H1 (cell line): ENCODE data around the gene MATR3. TPM values are rescaled to one million over a fixed set of nuclear protein-coding genes. Genes with fewer than 3 reads are reported as not detected.

Experiments
- CTCF ChIA-PET: fragments of 300-600 bp; sonication (Branson Sonifier 250); formaldehyde crosslinking; loops from one replicate; lab custom pipeline; 2021; ENCODE audit not compliant: partially characterized antibody; lab: Charles Lee
- POLR2A ChIA-PET: fragments of 300-600 bp; sonication (Branson Sonifier 250); formaldehyde crosslinking; loops from one replicate; lab custom pipeline; 2021; ENCODE audit warnings: inconsistent platforms; ENCODE audit not compliant: partially characterized antibody; lab: Charles Lee
- DNase-seq, 2 experiments: peaks; one replicate each; pipeline versions ENCODE4 v3.0.0 to v3.0.0-alpha.2; 2010 to 2022; ENCODE audit warnings: low spot score in 2 of 2, low read depth in 1 of 2, mixed read lengths in 1 of 2
- FAIRE-seq: peaks from 2 replicates; lab custom pipeline; 2011; peaks lifted over from hg19 to GRCh38; lab: Jason Lieb, UNC
- H2AFZ ChIP-seq: 2 replicates; pipeline ENCODE4 v1.8.1; 2012; ENCODE audit warnings: low read length, inconsistent platforms
- H2AK5ac ChIP-seq: 2 replicates; pipeline ENCODE4 v1.6.1; 2013; ENCODE audit warnings: low read depth, low read length
- H2BK120ac ChIP-seq: replicated peaks from 2 replicates; pipeline ENCODE3; 2013; ENCODE audit warnings: low read depth, low read length, inconsistent platforms
- H2BK12ac ChIP-seq: 2 replicates; pipeline ENCODE4 v1.6.1; 2013; ENCODE audit warnings: low read depth, low read length
- H2BK15ac ChIP-seq: 2 replicates; pipeline ENCODE4 v1.6.1; 2013; ENCODE audit warnings: low read length
- H2BK20ac ChIP-seq: 2 replicates; pipeline ENCODE4 v1.6.1; 2013; ENCODE audit warnings: low read length
- H2BK5ac ChIP-seq: 2 replicates; pipeline ENCODE4 v1.6.1; 2013; ENCODE audit warnings: low read depth, low read length
- H3K14ac ChIP-seq: 2 replicates; pipeline ENCODE4 v1.6.1; 2013; ENCODE audit warnings: inconsistent platforms; ENCODE audit not compliant: insufficient read length
- H3K18ac ChIP-seq: 2 replicates; pipeline ENCODE4 v1.6.1; 2013; ENCODE audit warnings: low read length; ENCODE audit errors: extremely low read depth
- H3K23ac ChIP-seq: 2 replicates; pipeline ENCODE4 v1.6.1; 2013; ENCODE audit warnings: inconsistent platforms; ENCODE audit not compliant: insufficient read length
- H3K23me2 ChIP-seq: 2 replicates; pipeline ENCODE4 v1.6.1; 2013; ENCODE audit warnings: low read depth, low read length
- H3K27ac ChIP-seq: 2 replicates; pipeline ENCODE4 v1.6.1; 2011; ENCODE audit warnings: low read depth, low read length, inconsistent platforms
- H3K27me3 ChIP-seq, 4 experiments: replicated peaks in 1 of 4; 1 replicate in 1 of 4; 2 replicates in 3 of 4; pipeline versions ENCODE4 v1.6.1 to v1.8.1; 2011 to 2013; ENCODE audit warnings: low read length in 3 of 4, mild to moderate bottlenecking in 3 of 4, inconsistent platforms in 2 of 4, mixed read lengths in 2 of 4, moderate library complexity in 1 of 4; ENCODE audit not compliant: control insufficient read depth in 3 of 4, insufficient read depth in 3 of 4; ENCODE audit errors: extremely low read depth in 1 of 4
- H3K36me3 ChIP-seq, 4 experiments: 2 replicates each; pipeline versions ENCODE4 v1.6.1 to v1.8.1; 2011 to 2013; ENCODE audit warnings: mild to moderate bottlenecking in 4 of 4, low read length in 3 of 4, moderate library complexity in 2 of 4, control low read depth in 1 of 4, inconsistent platforms in 1 of 4; ENCODE audit not compliant: insufficient read depth in 4 of 4, control insufficient read depth in 2 of 4
- H3K4ac ChIP-seq: replicated peaks from 2 replicates; pipeline ENCODE3; 2013; ENCODE audit warnings: low read length, low read depth, mixed read lengths, inconsistent platforms; ENCODE audit not compliant: insufficient read length
- H3K4me1 ChIP-seq, 4 experiments: replicated peaks in 1 of 4; 1 replicate in 1 of 4; 2 replicates in 3 of 4; pipeline versions ENCODE4 v1.6.1 to v1.8.1; 2011 to 2013; ENCODE audit warnings: low read length in 3 of 4, inconsistent platforms in 2 of 4, mixed read lengths in 1 of 4; ENCODE audit not compliant: insufficient read depth in 4 of 4, control insufficient read depth in 3 of 4
- H3K4me2 ChIP-seq, 2 experiments: 2 replicates each; pipeline versions ENCODE4 v1.6.1 to v1.8.1; 2011 to 2013; ENCODE audit warnings: low read depth in 2 of 2, low read length in 2 of 2, control low read depth in 1 of 2, inconsistent platforms in 1 of 2, mild to moderate bottlenecking in 1 of 2; ENCODE audit not compliant: insufficient read depth in 1 of 2
- H3K4me3 ChIP-seq, 4 experiments: fragments of 200-600, 300-600 bp in 1 of 4; sonication (generic), shearing (Covaris generic), sonication (Bioruptor Twin) in 1 of 4; 2 replicates each; pipeline versions ENCODE4 v1.5.1 to v1.8.1; 2011 to 2016; ENCODE audit warnings: low read length in 4 of 4, low read depth in 3 of 4, control low read depth in 2 of 4, inconsistent platforms in 2 of 4, mild to moderate bottlenecking in 2 of 4, mixed read lengths in 1 of 4, moderate library complexity in 1 of 4; ENCODE audit not compliant: insufficient read depth in 2 of 4; ENCODE audit errors: extremely low read depth in 1 of 4
- H3K56ac ChIP-seq: replicated peaks from 2 replicates; pipeline ENCODE3; 2013; ENCODE audit warnings: low read depth, mild to moderate bottlenecking, mixed read lengths, low read length, inconsistent platforms; ENCODE audit not compliant: insufficient read length
- H3K79me1 ChIP-seq: 2 replicates; pipeline ENCODE4 v1.6.1; 2013; ENCODE audit warnings: low read depth, low read length, control low read depth
- H3K79me2 ChIP-seq, 2 experiments: 2 replicates each; pipeline versions ENCODE4 v1.6.1 to v1.8.1; 2012 to 2013; ENCODE audit warnings: low read length in 2 of 2, mild to moderate bottlenecking in 2 of 2, inconsistent platforms in 1 of 2; ENCODE audit not compliant: insufficient read depth in 2 of 2, control insufficient read depth in 1 of 2
- H3K9ac ChIP-seq, 4 experiments: replicated peaks in 1 of 4; 1 replicate in 1 of 4; 2 replicates in 3 of 4; pipeline versions ENCODE4 v1.6.1 to v1.8.1; 2011 to 2013; ENCODE audit warnings: low read depth in 3 of 4, low read length in 3 of 4, control low read depth in 2 of 4, mild to moderate bottlenecking in 2 of 4, moderate library complexity in 2 of 4, inconsistent platforms in 1 of 4; ENCODE audit errors: extremely low read depth in 1 of 4
- H3K9me3 ChIP-seq, 2 experiments: 2 replicates each; pipeline versions ENCODE4 v1.6.1 to v1.8.1; 2012 to 2013; ENCODE audit warnings: mild to moderate bottlenecking in 2 of 2, moderate library complexity in 2 of 2, control low read depth in 1 of 2, inconsistent platforms in 1 of 2, low read depth in 1 of 2, low read length in 1 of 2, mixed read lengths in 1 of 2; ENCODE audit not compliant: insufficient read depth in 2 of 2
- H4K20me1 ChIP-seq, 2 experiments: replicated peaks in 1 of 2; 2 replicates each; pipeline versions ENCODE3 to v1.8.1; 2011 to 2013; ENCODE audit warnings: inconsistent platforms in 2 of 2, low read length in 2 of 2, mild to moderate bottlenecking in 1 of 2; ENCODE audit not compliant: insufficient read depth in 2 of 2, control insufficient read depth in 1 of 2
- H4K5ac ChIP-seq: 2 replicates; pipeline ENCODE4 v1.6.1; 2013; ENCODE audit warnings: low read length, low read depth, mixed read lengths, inconsistent platforms; ENCODE audit not compliant: insufficient read length
- H4K8ac ChIP-seq: 2 replicates; pipeline ENCODE4 v1.8.0; 2013; ENCODE audit warnings: mild to moderate bottlenecking, moderate library complexity, low read length, inconsistent platforms; ENCODE audit not compliant: insufficient read depth; ENCODE audit errors: extremely low read depth
- H4K91ac ChIP-seq: replicated peaks from 2 replicates; pipeline ENCODE3; 2013; ENCODE audit warnings: low read length, mixed read lengths, inconsistent platforms; ENCODE audit not compliant: insufficient read length
- CEBPB ChIP-seq: IDR thresholded peaks from 2 replicates; pipeline ENCODE4 v1.6.1; 2012; ENCODE audit warnings: low read depth, low read length
- CHD2 ChIP-seq: IDR thresholded peaks from 2 replicates; pipeline ENCODE4 v1.6.1; 2012; ENCODE audit warnings: low read length, improper control_type of control experiment
- CTCF ChIP-seq, 3 experiments: IDR thresholded peaks; 1 replicate in 2 of 3; 2 replicates in 1 of 3; pipeline versions ENCODE4 v1.5.1 to v1.6.1; 2011; ENCODE audit warnings: low read length in 3 of 3, mild to moderate bottlenecking in 3 of 3, inconsistent platforms in 2 of 3, low read depth in 1 of 3, moderate library complexity in 1 of 3; ENCODE audit not compliant: insufficient read depth in 1 of 3; ENCODE audit errors: control extremely low read depth in 1 of 3
- E2F6 ChIP-seq: IDR thresholded peaks from 2 replicates; pipeline ENCODE4 v1.6.1; 2012; ENCODE audit warnings: inconsistent platforms
- JUN ChIP-seq: IDR thresholded peaks from 2 replicates; pipeline ENCODE4 v1.6.1; 2011; ENCODE audit warnings: low read depth, mild to moderate bottlenecking, improper control_type of control experiment, low read length
- KDM1A ChIP-seq: fragments of 200-600, 300-600 bp; sonication (generic); IDR thresholded peaks from 2 replicates; pipeline ENCODE4 v1.7.1; 2016; ENCODE audit warnings: mild to moderate bottlenecking, low read length, borderline replicate concordance
- RBBP5 ChIP-seq: IDR thresholded peaks from 2 replicates; pipeline ENCODE4 v1.7.1; 2012; ENCODE audit warnings: low read depth, mild to moderate bottlenecking, inconsistent platforms, low read length, moderate library complexity, borderline replicate concordance
- RNF2 ChIP-seq: fragments of 200-900, 300-1000 bp; sonication (generic); IDR thresholded peaks from 2 replicates; pipeline ENCODE4 v1.7.1; 2016; ENCODE audit warnings: borderline replicate concordance, low read depth, mild to moderate bottlenecking, antibody characterized with exemption, low read length; ENCODE audit not compliant: poor library complexity, severe bottlenecking; ENCODE audit errors: missing control alignments
- SIX5 ChIP-seq: IDR thresholded peaks from 2 replicates; pipeline ENCODE4 v1.6.1; 2011; ENCODE audit warnings: mild to moderate bottlenecking, low read depth, low read length
- SRF ChIP-seq: IDR thresholded peaks from 2 replicates; pipeline ENCODE4 v1.6.1; 2011; ENCODE audit warnings: mild to moderate bottlenecking, low read depth, low read length, moderate library complexity
- TCF12 ChIP-seq: IDR thresholded peaks from 2 replicates; pipeline ENCODE4 v1.6.1; 2011; ENCODE audit warnings: low read depth, mild to moderate bottlenecking, low read length
- WGBS, 2 experiments: shearing (Covaris generic) in 1 of 2; methylation state at CpG; one replicate each; pipeline versions ENCODE4 v1.1.6 to v1.1.7; 2013 to 2015; ENCODE audit warnings: low lambda C conversion rate in 2 of 2, mixed read lengths in 2 of 2, inconsistent platforms in 1 of 2, low coverage in 1 of 2, missing lambda C conversion rate in 1 of 2; ENCODE audit not compliant: insufficient replicate concordance in 2 of 2, insufficient coverage in 1 of 2, insufficient read length in 1 of 2; ENCODE audit errors: extremely low coverage in 1 of 2, missing lambda C conversion rate in 1 of 2; 5-methylcytosine and 5-hydroxymethylcytosine counted together
- polyA plus RNA-seq, 7 experiments: library from polyadenylated mRNA; depleted of rRNA in 3 of 7; stranded (reverse) in 5 of 7; unstranded in 2 of 7; fragments of >200 nt in 5 of 7; fragments of 200-250 nt in 2 of 7; gene quantifications; 1 replicate in 5 of 7; 2 replicates in 1 of 7; 4 replicates in 1 of 7; pipeline versions ENCODE4 v1.2.1 to v1.2.3, GENCODE V29; 2011 to 2013; ENCODE audit warnings: missing spikeins in 2 of 7, mixed read lengths in 2 of 7
- total RNA-seq: library from RNA; stranded (reverse); fragmentation: NEBNext Ultra II Directional; extraction: Animal tissue kit (Norgen Biotek cat#: 25700); gene quantifications from 2 replicates; pipeline ENCODE4 v1.2.1, GENCODE V29; 2021

Gene MATR3
- total and polyA plus RNA-seq, 2 of the 8 experiments (the other 6 are each of a cell fraction or from before 2014, with no cell fraction given): 116 to 389 TPM

GRCh38 chr5:139369181-139369580 lies 75.6 kb downstream of the MATR3 start:
- Histone ChIP-seq H3K23me2 (no peaks in the 10 kb centered on the region), H3K23ac (no peak overlapping the region), H2BK5ac (no peak overlapping the region), H3K9me3 (no peaks in the 10 kb centered on the region), H2AFZ (no peak overlapping the region), H3K4ac (no peak overlapping the region), H3K36me3 (peaks cover 12 to 65% (median 41%) of the 10 kb centered on the region in 4 experiments; a peak in 7 of 8 replicates), H3K4me3 (no peak overlapping the region), H4K5ac (no peak overlapping the region), H4K8ac (no peak overlapping the region), H3K27me3 (no peaks in the 10 kb centered on the region), H4K20me1 (peaks cover 0 to 3% of the 10 kb centered on the region in 2 experiments), H3K4me2 (no peak overlapping the region), H3K56ac (no peak overlapping the region), H3K4me1 (no peaks in the 10 kb centered on the region), H2BK120ac (no peak overlapping the region), H2AK5ac (no peak overlapping the region), H3K79me1 (no peaks in the 10 kb centered on the region; the same call in 1 of the 2 replicates), H3K9ac (no peak overlapping the region), H2BK12ac (no peak overlapping the region), H2BK20ac (no peak overlapping the region), H2BK15ac (no peak overlapping the region), H4K91ac (no peak overlapping the region), H3K18ac (no peak overlapping the region), H3K14ac (no peak overlapping the region), H3K27ac (no peak overlapping the region), H3K79me2 (no peaks in the 10 kb centered on the region)
- ChIA-PET POLR2A (interaction anchor here (0.6 to 1.6 kb wide), 8 partner anchors 10 to 93 kb away, joined by 3 to 5 read pairs (median 4); no protein-coding TSS in a partner anchor), CTCF (interaction anchor here (0.5 to 1.7 kb wide), 9 partner anchors 12 to 412 kb away, joined by 3 to 6 read pairs (median 3); no protein-coding TSS in a partner anchor)
- WGBS, 2 experiments: 93% methylated on average over 1 of the region's 1 CpG; no CpG with 5 or more reads in 1 of the 2 experiments
- DNase-seq (no peak), FAIRE-seq (no peak)
- TF ChIP-seq CTCF (IDR thresholded peaks at IDR 0.05; ENCODE audit: control extremely low read depth in 1 of 3, insufficient read depth in 1 of 3, low read depth in 1 of 3, low read length in 3 of 3): no peak
- no peak for TF ChIP-seq RNF2
- no peak for TF ChIP-seq KDM1A
- TF ChIP-seq SRF: no peak
- no peak for TF ChIP-seq CHD2
- TF ChIP-seq CEBPB: no peak
- no peak for TF ChIP-seq TCF12
- TF ChIP-seq RBBP5: no peak
- TF ChIP-seq E2F6: no peak
- TF ChIP-seq SIX5: no peak
- no peak for TF ChIP-seq JUN
